SK-N-SH (cell line): ENCODE results near the gene PCLO.

ENCODE experiments used
- CTCF ChIP-seq: fragments of 200-600 bp; sonication (generic); IDR thresholded peaks from 2 replicates; pipeline ENCODE4 v1.6.1; 2017; ENCODE audit warnings: antibody characterized with exemption, mild to moderate bottlenecking, moderate library complexity
- FOXM1 ChIP-seq: IDR thresholded peaks from 2 replicates; pipeline ENCODE4 v1.4.0; 2012; ENCODE audit warnings: low read depth, mild to moderate bottlenecking
- GABPA ChIP-seq: IDR thresholded peaks from 2 replicates; pipeline ENCODE4 v1.4.0; 2012; ENCODE audit warnings: low read depth, mild to moderate bottlenecking
- NRF1 ChIP-seq: IDR thresholded peaks from 2 replicates; pipeline ENCODE4 v1.6.1; 2012; ENCODE audit warnings: low read depth, mild to moderate bottlenecking, low read length
- POLR2AphosphoS5 ChIP-seq: IDR thresholded peaks from 2 replicates; pipeline ENCODE4 v1.6.1; 2012; ENCODE audit warnings: low read depth, low read length
- RAD21 ChIP-seq: IDR thresholded peaks from 2 replicates; pipeline ENCODE4 v1.6.1; 2012; ENCODE audit warnings: mild to moderate bottlenecking, low read length
- SMC3 ChIP-seq: IDR thresholded peaks from 2 replicates; pipeline ENCODE4 v1.6.1; 2012; ENCODE audit warnings: low read depth, low read length, improper control_type of control experiment
- ZBTB33 ChIP-seq: IDR thresholded peaks from 2 replicates; pipeline ENCODE4 v1.4.0; 2012; ENCODE audit warnings: low read depth, borderline replicate concordance
- TF ChIP-seq, protein P1 (sequence below): fragments of 150-350 bp; IDR thresholded peaks from 2 replicates; pipeline ENCODE4 v1.6.1; 2017; ENCODE audit warnings: antibody characterized with exemption, low read length, low read depth, borderline replicate concordance
- TF ChIP-seq, protein P2 (sequence below): IDR thresholded peaks from 2 replicates; pipeline ENCODE4 v1.4.0; 2012; ENCODE audit warnings: low read depth, borderline replicate concordance
- TF ChIP-seq, protein P3 (sequence below): IDR thresholded peaks from 2 replicates; pipeline ENCODE4 v1.4.0; 2012; ENCODE audit warnings: low read depth

GRCh38 chr7:82975811-82976468 is 186.7 kb downstream of the PCLO start:
- TF ChIP-seq CTCF: no peak
- TF ChIP-seq FOXM1: no peak
- no peak for TF ChIP-seq POLR2AphosphoS5
- TF ChIP-seq, protein P1, sequence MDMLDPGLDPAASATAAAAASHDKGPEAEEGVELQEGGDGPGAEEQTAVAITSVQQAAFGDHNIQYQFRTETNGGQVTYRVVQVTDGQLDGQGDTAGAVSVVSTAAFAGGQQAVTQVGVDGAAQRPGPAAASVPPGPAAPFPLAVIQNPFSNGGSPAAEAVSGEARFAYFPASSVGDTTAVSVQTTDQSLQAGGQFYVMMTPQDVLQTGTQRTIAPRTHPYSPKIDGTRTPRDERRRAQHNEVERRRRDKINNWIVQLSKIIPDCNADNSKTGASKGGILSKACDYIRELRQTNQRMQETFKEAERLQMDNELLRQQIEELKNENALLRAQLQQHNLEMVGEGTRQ: no peak
- TF ChIP-seq SMC3: no peak
- TF ChIP-seq, protein P2, sequence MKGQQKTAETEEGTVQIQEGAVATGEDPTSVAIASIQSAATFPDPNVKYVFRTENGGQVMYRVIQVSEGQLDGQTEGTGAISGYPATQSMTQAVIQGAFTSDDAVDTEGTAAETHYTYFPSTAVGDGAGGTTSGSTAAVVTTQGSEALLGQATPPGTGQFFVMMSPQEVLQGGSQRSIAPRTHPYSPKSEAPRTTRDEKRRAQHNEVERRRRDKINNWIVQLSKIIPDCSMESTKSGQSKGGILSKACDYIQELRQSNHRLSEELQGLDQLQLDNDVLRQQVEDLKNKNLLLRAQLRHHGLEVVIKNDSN: no peak
- no peak for TF ChIP-seq NRF1
- TF ChIP-seq, protein P3, sequence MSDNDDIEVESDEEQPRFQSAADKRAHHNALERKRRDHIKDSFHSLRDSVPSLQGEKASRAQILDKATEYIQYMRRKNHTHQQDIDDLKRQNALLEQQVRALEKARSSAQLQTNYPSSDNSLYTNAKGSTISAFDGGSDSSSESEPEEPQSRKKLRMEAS: no peak
- TF ChIP-seq RAD21: no peak
- TF ChIP-seq ZBTB33: no peak
- no peak for TF ChIP-seq GABPA
